AG09309 (cell line): Measurements from ENCODE around the gene LRMDA.

ENCODE experiments used
- DNase-seq: peaks from one replicate; pipeline ENCODE4 v3.0.0-alpha.2; 2010; ENCODE audit warnings: low read depth
- H3K4me3 ChIP-seq: 2 replicates; pipeline ENCODE4 v1.5.1; 2011; ENCODE audit warnings: mild to moderate bottlenecking, low read depth, low read length, moderate library complexity; ENCODE audit not compliant: control insufficient read depth
- CTCF ChIP-seq: IDR thresholded peaks from 2 replicates; pipeline ENCODE4 v1.5.1; 2011; ENCODE audit warnings: mild to moderate bottlenecking, low read depth, low read length, inconsistent platforms; ENCODE audit not compliant: insufficient read depth, control insufficient read depth; ENCODE audit errors: missing control alignments

LRMDA gene

DNA sequence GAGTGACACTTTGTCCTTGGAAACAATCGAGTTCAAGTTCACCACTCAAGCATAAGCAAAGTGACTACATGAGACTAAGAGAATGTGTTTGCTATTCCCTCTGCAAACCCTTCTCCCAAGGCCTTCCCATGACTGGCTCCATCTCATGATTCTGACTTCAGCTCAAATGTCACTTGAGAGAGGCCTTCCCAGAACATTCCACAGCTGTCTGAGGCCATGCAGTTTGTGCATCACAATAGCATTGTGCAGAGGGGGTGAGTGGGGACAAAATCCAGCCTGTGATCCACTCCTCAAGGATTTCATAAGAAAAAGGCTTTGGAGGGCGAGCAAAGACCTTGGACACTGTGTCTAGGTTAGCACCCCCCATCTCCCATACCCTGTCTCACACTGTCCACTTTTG lies 6.9 kb upstream of the LRMDA start:
- H3K4me3 ChIP-seq: no peak overlapping the region
- DNase-seq: no peak
- no peak for TF ChIP-seq CTCF

- DNase-seq: no peak
- H3K4me3 ChIP-seq: no peak overlapping the region
- no peak for TF ChIP-seq CTCF
Observed at GRCh38 chr10:75425291-75426079, 5.9 kb upstream of the LRMDA start.

DNA sequence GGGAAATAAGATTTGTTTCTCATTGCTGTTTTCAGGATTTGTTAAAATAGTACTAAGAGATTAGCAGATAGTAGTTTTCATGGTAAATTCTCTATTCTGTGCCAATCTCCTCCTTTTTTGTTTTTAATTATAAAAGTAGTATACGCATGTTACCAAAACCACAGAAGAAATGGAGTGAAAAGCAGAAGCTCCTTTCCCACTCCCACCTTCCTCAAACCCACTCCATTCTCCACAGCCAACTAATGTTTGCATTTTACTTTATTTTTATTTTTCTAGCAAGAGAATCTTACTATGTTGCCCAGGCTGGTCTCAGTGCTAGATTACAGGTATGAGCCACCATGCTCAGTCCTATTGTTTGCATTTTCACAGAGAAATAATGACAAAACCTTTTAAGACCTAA lies 4.5 kb upstream of the LRMDA start:
- TF ChIP-seq CTCF: no peak
- H3K4me3 ChIP-seq: no peak overlapping the region
- no peak for DNase-seq

DNA sequence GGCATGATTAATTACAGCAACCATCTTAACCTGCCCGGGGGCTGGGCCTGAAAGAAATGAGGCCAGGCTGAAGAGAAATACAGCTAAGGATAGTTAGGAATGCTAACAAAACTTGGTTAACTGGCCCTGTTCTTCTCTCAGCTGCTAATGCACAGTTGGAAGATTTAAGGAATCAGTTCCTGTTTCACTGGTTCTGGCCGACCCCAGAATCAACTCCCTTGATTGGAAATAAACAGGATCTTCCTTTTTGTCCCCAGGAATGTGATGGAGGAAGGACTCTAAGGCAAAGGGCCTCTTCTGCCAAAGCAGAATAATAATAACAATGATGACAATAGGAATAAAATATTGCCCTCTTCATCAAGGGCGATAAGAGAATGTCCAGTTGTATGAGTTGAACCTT lies 3.5 kb upstream of the LRMDA start:
- no peak for DNase-seq

DNA sequence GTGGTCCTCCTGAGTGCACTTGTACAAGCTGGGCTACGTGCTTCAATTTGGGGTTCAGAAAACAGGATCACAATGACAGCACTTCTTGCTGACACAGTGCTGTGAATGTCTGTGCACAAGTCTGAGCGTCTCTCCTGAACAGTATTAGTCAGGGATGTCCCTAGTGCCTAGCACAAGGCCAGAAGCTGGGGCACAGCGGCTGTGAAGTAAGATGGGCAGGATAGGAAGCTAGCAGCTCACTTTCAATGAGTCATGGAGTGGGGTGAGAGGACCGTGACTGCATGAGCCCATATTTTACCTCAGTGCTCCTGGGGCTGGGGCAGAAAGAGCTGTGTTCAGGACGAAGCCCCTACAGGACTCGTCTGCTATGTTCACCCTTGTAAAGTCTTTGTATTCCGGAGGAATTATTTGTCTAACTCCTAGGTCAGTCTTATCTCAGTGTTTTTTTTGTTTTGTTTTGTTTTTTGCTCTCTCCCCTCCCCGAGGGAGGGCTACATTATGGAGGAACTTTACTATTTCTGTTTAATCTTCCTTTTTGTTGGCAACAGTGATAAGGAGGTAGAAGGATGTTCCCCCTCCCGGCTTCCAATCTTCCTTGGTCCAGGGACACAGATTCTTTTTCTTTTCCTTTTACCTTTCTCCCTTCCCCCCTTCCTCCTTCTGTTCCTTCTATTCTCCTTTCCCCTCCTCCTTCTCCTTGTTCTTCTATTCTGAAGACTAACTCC lies 2.8 kb upstream of the LRMDA start:
- no peak for TF ChIP-seq CTCF
- no peak for DNase-seq
- no peak overlapping the region for H3K4me3 ChIP-seq

More for the DNA sequence above, 3.5 kb upstream of the LRMDA start:
- TF ChIP-seq CTCF: no peak
- H3K4me3 ChIP-seq: no peak overlapping the region

- H3K4me3 ChIP-seq: no peak overlapping the region
- no peak for TF ChIP-seq CTCF
- DNase-seq: no peak
Observed at GRCh38 chr10:75429159-75429827, 2.1 kb upstream of the LRMDA start.
